ENCODE measurements around the gene ITGAL. TPM values are rescaled to one million over a fixed set of nuclear protein-coding genes. Genes with fewer than 3 reads are reported as not detected.

ITGAL gene
- total and polyA plus RNA-seq, 4 donors = 4.3 to 11.8 (median 6.9) TPM

GRCh38 chr16:30527635-30528178 lies 55.2 kb downstream of the ITGAL start:
- Histone ChIP-seq H3K36me3 (ENCODE audit: control insufficient read depth in 4 of 4, insufficient read depth in 3 of 4, low read depth in 1 of 4, low read length in 3 of 4) (peaks cover 0 to 6% (median 1%) of the 10 kb centered on the region in 4 donors), H3K27ac (ENCODE audit: low read depth in 1 of 2, low read length in 2 of 2) (peak overlapping the region; percentile 95 to 99), H3K4me3 (ENCODE audit: low read depth in 1 of 3, low read length in 3 of 3) (peak overlapping the region in 1 of 3 donors; percentile 15), H3K27me3 (ENCODE audit: control insufficient read depth in 4 of 4, insufficient read depth in 4 of 4, low read length in 3 of 4) (no peaks in the 10 kb centered on the region), H3K4me1 (ENCODE audit: control insufficient read depth in 4 of 4, insufficient read depth in 4 of 4, low read length in 3 of 4) (peaks cover 4 to 53% (median 34%) of the 10 kb centered on the region in 4 donors), H3K9ac (ENCODE audit: low read depth in 1 of 2, low read length in 2 of 2) (peak overlapping the region in 1 of 2 donors; percentile 61), H3K9me3 (ENCODE audit: control insufficient read depth in 4 of 4, low read length in 3 of 4) (no peaks in the 10 kb centered on the region)
- TF ChIP-seq YY1 (IDR thresholded peaks at IDR 0.05) (peak; percentile 5), RAD21 (IDR thresholded peaks at IDR 0.05) (peak; percentile 2 to 4), HNF4G (IDR thresholded peaks at IDR 0.05) (no peak)
- WGBS = 41% methylated on average over 14 of the region's 14 CpGs
- no peak for DNase-seq (ENCODE audit: low spot score)

GRCh38 chr16:30528799-30529457 lies 56.4 kb downstream of the ITGAL start:
- no peak for DNase-seq (ENCODE audit: low spot score)
- no peak overlapping the region for H3K27ac ChIP-seq (ENCODE audit: low read depth in 1 of 2, low read length in 2 of 2)
- no peak overlapping the region for H3K4me3 ChIP-seq (ENCODE audit: low read depth in 1 of 3, low read length in 3 of 3)
- 80% methylated on average over 4 of the region's 4 CpGs for WGBS
- H3K4me1 ChIP-seq (ENCODE audit: control insufficient read depth in 4 of 4, insufficient read depth in 4 of 4, low read length in 3 of 4) = peaks cover 9 to 58% (median 36%) of the 10 kb centered on the region in 4 donors
- TF ChIP-seq ATF3 (IDR thresholded peaks at IDR 0.05) = no peak
- no peak overlapping the region for H3K9ac ChIP-seq (ENCODE audit: low read depth in 1 of 2, low read length in 2 of 2)
- peaks cover 0 to 6% (median 1%) of the 10 kb centered on the region in 4 donors for H3K36me3 ChIP-seq (ENCODE audit: control insufficient read depth in 4 of 4, insufficient read depth in 3 of 4, low read depth in 1 of 4, low read length in 3 of 4)
- H3K9me3 ChIP-seq (ENCODE audit: control insufficient read depth in 4 of 4, low read length in 3 of 4) = no peaks in the 10 kb centered on the region
- H3K27me3 ChIP-seq (ENCODE audit: control insufficient read depth in 4 of 4, insufficient read depth in 4 of 4, low read length in 3 of 4) = no peaks in the 10 kb centered on the region

GRCh38 chr16:30530163-30531037 lies 57.9 kb downstream of the ITGAL start:
- no peaks in the 10 kb centered on the region for H3K27me3 ChIP-seq (ENCODE audit: control insufficient read depth in 4 of 4, insufficient read depth in 4 of 4, low read length in 3 of 4)
- DNase-seq (ENCODE audit: low spot score) = no peak
- 67% methylated on average over 13 of the region's 13 CpGs for WGBS
- H3K9ac ChIP-seq (ENCODE audit: low read depth in 1 of 2, low read length in 2 of 2) = no peak overlapping the region
- H3K4me1 ChIP-seq (ENCODE audit: control insufficient read depth in 4 of 4, insufficient read depth in 4 of 4, low read length in 3 of 4) = peaks cover 7 to 50% (median 36%) of the 10 kb centered on the region in 4 donors
- H3K27ac ChIP-seq (ENCODE audit: low read depth in 1 of 2, low read length in 2 of 2) = no peak overlapping the region
- peaks cover 0 to 6% (median 1%) of the 10 kb centered on the region in 4 donors for H3K36me3 ChIP-seq (ENCODE audit: control insufficient read depth in 4 of 4, insufficient read depth in 3 of 4, low read depth in 1 of 4, low read length in 3 of 4)
- TF ChIP-seq FOXA2 (IDR thresholded peaks at IDR 0.05) = no peak
- peak in 1 of 2 donors; percentile 8 for TF ChIP-seq HNF4A (conservative IDR thresholded peaks at IDR 0.05)
- H3K4me3 ChIP-seq (ENCODE audit: low read depth in 1 of 3, low read length in 3 of 3) = no peak overlapping the region
- no peaks in the 10 kb centered on the region for H3K9me3 ChIP-seq (ENCODE audit: control insufficient read depth in 4 of 4, low read length in 3 of 4)

- peaks cover 7 to 54% (median 32%) of the 10 kb centered on the region in 4 donors for H3K4me1 ChIP-seq (ENCODE audit: control insufficient read depth in 4 of 4, insufficient read depth in 4 of 4, low read length in 3 of 4)
- TF ChIP-seq FOXA2 (IDR thresholded peaks at IDR 0.05) (no peak), NR2F2 (IDR thresholded peaks at IDR 0.05) (no peak), MAX (IDR thresholded peaks at IDR 0.05) (no peak), TAF1 (conservative IDR thresholded peaks at IDR 0.05) (no peak), SP1 (IDR thresholded peaks at IDR 0.05) (no peak), RXRA (IDR thresholded peaks at IDR 0.05) (no peak), RAD21 (IDR thresholded peaks at IDR 0.05) (no peak), EGR1 (IDR thresholded peaks at IDR 0.05; ENCODE audit: low read depth in 2 of 2) (no peak), JUND (IDR thresholded peaks at IDR 0.05) (no peak)
- 96% methylated on average over 57 of the region's 57 CpGs for WGBS
- DNase-seq (ENCODE audit: low spot score) = no peak
- H3K27me3 ChIP-seq (ENCODE audit: control insufficient read depth in 4 of 4, insufficient read depth in 4 of 4, low read length in 3 of 4) = no peaks in the 10 kb centered on the region
- H3K36me3 ChIP-seq (ENCODE audit: control insufficient read depth in 4 of 4, insufficient read depth in 3 of 4, low read depth in 1 of 4, low read length in 3 of 4) = peaks cover 0 to 6% (median 1%) of the 10 kb centered on the region in 4 donors
- no peak overlapping the region for H3K4me3 ChIP-seq (ENCODE audit: low read depth in 1 of 3, low read length in 3 of 3)
- no peak overlapping the region for H3K27ac ChIP-seq (ENCODE audit: low read depth in 1 of 2, low read length in 2 of 2)
- no peaks in the 10 kb centered on the region for H3K9me3 ChIP-seq (ENCODE audit: control insufficient read depth in 4 of 4, low read length in 3 of 4)
- no peak overlapping the region for H3K9ac ChIP-seq (ENCODE audit: low read depth in 1 of 2, low read length in 2 of 2)
Observed at GRCh38 chr16:30532285-30533145, 60.0 kb downstream of the ITGAL start.
